ENCODE data around the gene ACSS3. TPM values are rescaled to one million over a fixed set of nuclear protein-coding genes. Genes with fewer than 3 reads are reported as not detected.

The ACSS3 gene
- total and polyA plus RNA-seq, 9 donors = 15.8 to 67.0 (median 39.1) TPM

DNA sequence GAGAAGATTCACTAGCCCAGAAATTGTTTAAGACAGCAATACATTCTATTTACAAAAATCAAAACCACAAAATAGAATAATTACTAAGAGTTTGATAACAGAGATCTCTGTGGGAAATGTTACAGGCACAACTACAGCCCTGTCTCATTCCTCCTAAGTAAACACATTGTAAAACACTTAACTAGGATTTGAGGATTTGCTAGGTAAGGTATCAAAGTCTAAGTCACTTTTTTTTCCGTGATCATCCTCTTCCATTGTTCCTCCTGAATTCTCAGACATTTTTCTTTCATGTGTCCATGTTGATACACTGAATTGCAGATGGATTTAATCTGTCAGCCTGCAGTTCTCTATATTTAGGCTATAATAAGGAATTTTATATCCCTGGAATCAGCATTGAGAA lies 127.5 kb downstream of the ACSS3 start:
- 94 to 97% (median 95%) methylated on average over 1 of the region's 1 CpG for WGBS, 3 donors
- DNase-seq = no peak
- TF ChIP-seq, protein P1, sequence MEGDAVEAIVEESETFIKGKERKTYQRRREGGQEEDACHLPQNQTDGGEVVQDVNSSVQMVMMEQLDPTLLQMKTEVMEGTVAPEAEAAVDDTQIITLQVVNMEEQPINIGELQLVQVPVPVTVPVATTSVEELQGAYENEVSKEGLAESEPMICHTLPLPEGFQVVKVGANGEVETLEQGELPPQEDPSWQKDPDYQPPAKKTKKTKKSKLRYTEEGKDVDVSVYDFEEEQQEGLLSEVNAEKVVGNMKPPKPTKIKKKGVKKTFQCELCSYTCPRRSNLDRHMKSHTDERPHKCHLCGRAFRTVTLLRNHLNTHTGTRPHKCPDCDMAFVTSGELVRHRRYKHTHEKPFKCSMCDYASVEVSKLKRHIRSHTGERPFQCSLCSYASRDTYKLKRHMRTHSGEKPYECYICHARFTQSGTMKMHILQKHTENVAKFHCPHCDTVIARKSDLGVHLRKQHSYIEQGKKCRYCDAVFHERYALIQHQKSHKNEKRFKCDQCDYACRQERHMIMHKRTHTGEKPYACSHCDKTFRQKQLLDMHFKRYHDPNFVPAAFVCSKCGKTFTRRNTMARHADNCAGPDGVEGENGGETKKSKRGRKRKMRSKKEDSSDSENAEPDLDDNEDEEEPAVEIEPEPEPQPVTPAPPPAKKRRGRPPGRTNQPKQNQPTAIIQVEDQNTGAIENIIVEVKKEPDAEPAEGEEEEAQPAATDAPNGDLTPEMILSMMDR (IDR thresholded peaks at IDR 0.05) = no peak
- no peak for TF ChIP-seq EP300 (IDR thresholded peaks at IDR 0.05)
- no peak for TF ChIP-seq POLR2A (IDR thresholded peaks at IDR 0.05)
- Histone ChIP-seq H3K9me3 (no peaks in the 10 kb centered on the region), H3K36me3 (no peaks in the 10 kb centered on the region), H3K27me3 (no peaks in the 10 kb centered on the region), H3K4me1 (ENCODE audit: insufficient read depth) (peaks cover 14% of the 10 kb centered on the region), H3K27ac (no peak overlapping the region), H3K4me3 (no peak overlapping the region)
- intact Hi-C loops (cut with DNase I) = no loop called here

DNA sequence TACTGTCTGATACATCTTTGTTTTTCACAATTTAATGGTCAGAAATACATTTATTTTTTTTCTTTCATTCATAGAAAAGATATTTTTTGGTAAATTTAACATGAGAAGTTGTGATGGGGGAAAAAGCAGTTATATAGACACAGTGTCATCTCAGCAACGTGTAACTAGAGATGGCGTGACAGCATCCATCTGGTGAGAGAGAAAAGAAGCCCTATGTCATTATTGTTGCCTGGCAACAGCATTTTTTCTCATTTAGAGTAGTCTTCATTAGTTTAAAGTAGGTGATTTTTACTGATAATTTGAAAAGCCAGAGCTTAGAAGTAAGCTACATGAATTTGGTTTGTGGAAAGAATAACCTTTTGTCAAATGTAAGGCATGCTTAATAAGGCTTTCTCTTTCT lies 128.6 kb downstream of the ACSS3 start:
- Histone ChIP-seq H3K4me1 (ENCODE audit: insufficient read depth) (peaks cover 13% of the 10 kb centered on the region), H3K27ac (no peak overlapping the region)
- 83 to 88% (median 87%) methylated on average over 2 of the region's 2 CpGs for WGBS, 3 donors

DNA sequence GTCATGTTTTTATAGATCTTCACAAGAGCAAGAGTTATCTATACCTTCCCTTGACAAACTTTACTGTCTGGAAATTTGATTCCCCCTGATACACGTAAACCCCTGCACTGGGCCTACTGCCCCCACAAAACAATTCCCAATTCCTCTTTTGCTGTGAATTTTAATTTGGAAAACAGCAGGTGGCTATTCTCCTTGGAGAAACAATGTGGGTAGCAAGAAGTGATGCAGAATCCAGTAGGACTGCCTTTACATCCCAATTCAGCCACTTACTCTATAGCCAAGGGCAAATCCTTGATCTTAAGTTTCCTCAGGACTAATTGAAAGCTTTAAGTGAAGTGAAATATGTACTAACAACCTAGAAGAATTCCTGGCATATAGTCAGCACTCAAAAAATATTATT lies 129.3 kb downstream of the ACSS3 start:
- TF ChIP-seq EP300 (IDR thresholded peaks at IDR 0.05) (no peak), POLR2A (IDR thresholded peaks at IDR 0.05) (no peak)
- TF ChIP-seq, protein P1 (IDR thresholded peaks at IDR 0.05) = no peak
- no peak overlapping the region for H3K27ac ChIP-seq
- intact Hi-C loops (cut with DNase I) = no loop called here

More for the DNA sequence above, 128.6 kb downstream of the ACSS3 start:
- DNase-seq = no peak
- Histone ChIP-seq H3K9me3 (no peaks in the 10 kb centered on the region), H3K4me3 (no peak overlapping the region), H3K27me3 (no peaks in the 10 kb centered on the region), H3K36me3 (no peaks in the 10 kb centered on the region)
- intact Hi-C loops (cut with DNase I) = no loop called here
- no peak for TF ChIP-seq EP300 (IDR thresholded peaks at IDR 0.05)
- TF ChIP-seq, protein P1 (IDR thresholded peaks at IDR 0.05) = no peak
- no peak for TF ChIP-seq POLR2A (IDR thresholded peaks at IDR 0.05)

DNA sequence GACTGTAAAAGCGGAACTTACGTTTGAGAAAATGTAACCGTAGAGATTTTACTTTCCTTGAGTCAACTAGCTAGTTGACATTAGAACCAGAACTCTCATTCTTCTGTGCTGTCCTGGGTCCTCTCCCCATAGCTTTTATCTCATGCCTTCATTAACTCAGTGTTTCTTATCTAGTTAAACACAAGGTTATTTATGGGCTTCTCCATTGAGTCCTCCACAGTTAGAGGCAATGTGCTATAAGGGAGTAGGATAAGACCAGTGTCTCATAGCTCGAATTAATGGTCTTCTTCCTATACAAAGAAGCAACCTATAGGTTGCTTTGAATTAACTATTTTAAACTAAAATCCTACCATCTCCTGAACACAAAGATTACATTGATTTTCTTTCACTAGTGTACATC lies 129.8 kb downstream of the ACSS3 start:
- WGBS, 3 donors = 73 to 96% (median 89%) methylated on average over 4 of the region's 4 CpGs
- no peaks in the 10 kb centered on the region for H3K36me3 ChIP-seq
- intact Hi-C loops (cut with DNase I) = no loop called here
- TF ChIP-seq POLR2A (IDR thresholded peaks at IDR 0.05) (no peak), EP300 (IDR thresholded peaks at IDR 0.05) (no peak)
- TF ChIP-seq, protein P1 (IDR thresholded peaks at IDR 0.05) = no peak
- DNase-seq = no peak
- no peak overlapping the region for H3K4me3 ChIP-seq
- no peaks in the 10 kb centered on the region for H3K9me3 ChIP-seq
- H3K27ac ChIP-seq = no peak overlapping the region
- H3K27me3 ChIP-seq = no peaks in the 10 kb centered on the region
- H3K4me1 ChIP-seq (ENCODE audit: insufficient read depth) = peaks cover 13% of the 10 kb centered on the region

More for the DNA sequence above, 129.3 kb downstream of the ACSS3 start:
- H3K27me3 ChIP-seq = no peaks in the 10 kb centered on the region
- H3K36me3 ChIP-seq = no peaks in the 10 kb centered on the region
- DNase-seq = no peak
- no peak overlapping the region for H3K4me3 ChIP-seq
- WGBS, 3 donors = 88 to 95% (median 92%) methylated on average over 1 of the region's 1 CpG
- H3K4me1 ChIP-seq (ENCODE audit: insufficient read depth) = peaks cover 13% of the 10 kb centered on the region
- no peaks in the 10 kb centered on the region for H3K9me3 ChIP-seq

Data from ovary (tissue), 9 donors.